Kidney tubule cell (primary cell): ENCODE results near the gene DIP2A.

Experiments used
- DNase-seq: peaks from one replicate; pipeline ENCODE4 v3.0.0-alpha.2; 2018; ENCODE audit warnings: low spot score

DIP2A gene

DNA sequence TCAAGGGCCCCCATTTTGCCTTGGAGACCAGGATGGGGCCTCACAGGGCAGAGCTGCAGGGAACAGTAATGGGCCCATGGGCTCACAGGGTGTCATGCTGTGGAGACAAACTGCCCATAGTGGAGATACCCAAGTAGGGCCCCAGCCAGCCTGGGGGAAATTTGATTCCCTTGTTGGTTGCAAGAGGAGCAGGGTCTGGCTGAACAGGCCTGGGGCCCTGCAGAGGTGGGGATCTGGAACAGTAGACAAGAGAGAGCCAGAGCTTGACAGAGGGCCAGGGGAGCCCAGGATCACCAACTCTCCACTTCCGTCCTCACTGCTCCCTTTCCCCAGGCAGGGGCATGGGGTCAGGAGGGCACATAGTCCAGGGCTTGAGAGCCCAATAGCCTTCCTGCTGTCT lies 137.5 kb downstream of the DIP2A start:
- no peak for DNase-seq

DNA sequence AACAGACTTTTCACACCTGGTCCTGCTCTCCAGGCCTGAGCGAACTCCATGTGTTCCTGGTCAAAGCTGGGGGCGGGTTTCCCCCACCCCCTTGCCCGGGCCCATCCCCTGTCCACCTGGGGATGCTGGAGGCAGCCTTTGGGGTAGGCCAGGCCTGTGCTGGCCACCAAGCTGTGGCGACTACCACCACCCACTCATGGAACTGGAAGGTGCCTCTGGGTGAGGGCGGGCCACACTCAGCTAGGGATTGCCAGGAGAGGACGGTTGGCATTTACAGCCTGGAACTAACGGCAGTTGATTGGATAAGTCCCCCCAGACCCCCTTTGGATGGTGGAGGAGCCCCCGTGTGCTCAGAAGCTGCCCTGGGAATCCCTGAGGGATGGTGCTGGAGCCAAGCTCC lies 138.3 kb downstream of the DIP2A start:
- no peak for DNase-seq

DNA sequence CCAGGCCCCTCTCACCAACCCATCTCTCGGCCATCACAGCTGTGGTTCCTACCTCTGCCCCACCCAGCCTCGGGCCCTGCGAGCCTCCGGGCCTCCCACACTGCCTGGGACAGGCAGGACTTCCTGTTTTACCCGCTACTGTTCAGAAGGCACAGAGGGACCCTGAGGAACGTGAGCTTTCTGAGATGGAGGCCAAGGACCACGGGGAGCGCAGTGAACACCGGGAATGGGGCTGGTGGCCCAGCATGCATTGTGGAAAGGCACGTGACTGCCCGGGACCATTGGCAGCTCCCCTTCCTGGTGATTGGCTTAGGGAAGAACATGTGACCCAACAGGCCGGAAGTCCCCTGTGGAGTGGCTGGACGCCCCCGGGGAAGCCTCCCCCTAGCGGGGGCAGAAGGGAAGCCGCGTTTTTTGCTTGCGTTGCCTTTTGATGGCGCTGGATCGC lies 139.2 kb downstream of the DIP2A start:
- no peak for DNase-seq

DNA sequence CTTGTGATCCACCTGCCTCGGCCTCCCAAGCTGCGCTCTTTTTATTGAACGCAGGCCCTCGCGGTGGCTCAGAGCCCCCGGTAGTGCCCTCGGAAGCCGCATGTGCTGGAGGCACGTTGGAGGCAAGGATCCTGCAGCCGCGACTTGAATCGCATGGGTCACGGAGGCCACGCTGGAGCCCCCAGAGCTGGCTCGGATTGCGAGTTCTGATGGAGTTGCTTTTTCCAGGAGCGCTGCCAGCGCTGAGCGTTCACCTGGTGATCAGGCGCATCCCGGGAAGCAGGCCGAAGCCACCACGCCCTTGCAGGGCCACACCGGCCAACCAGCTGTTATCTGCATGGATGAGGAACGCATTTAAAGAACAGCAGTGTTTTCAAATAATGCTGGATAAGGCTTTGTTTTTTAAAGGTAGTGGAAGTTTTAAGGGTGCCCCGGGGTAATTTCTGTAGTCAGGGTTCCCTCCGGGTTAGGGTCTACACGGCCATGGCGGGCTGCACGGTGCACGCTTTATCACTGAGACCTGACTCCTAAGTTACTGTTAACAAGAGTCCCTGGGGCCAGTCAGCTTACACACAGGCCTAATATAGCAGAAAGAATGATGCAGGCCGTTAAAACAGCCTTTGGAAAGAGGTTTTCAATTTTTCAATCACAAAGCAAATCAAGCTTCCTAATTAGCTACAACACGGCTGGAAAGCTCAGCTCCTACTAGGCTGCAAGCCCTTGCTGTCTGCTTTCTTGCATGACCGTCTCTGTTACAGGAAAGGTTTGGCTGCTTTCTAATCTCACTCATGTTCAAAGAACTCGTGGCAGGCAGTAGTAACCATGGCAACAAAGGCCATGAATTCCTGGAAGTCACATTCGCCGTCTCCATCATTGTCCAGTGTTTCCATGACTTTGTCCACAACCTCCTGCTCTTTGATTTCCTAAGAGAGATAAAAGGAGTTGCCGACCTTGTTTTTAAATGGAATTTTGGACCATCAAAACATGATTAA lies 140.2 kb downstream of the DIP2A start:
- peak; percentile 90 for DNase-seq

DNA sequence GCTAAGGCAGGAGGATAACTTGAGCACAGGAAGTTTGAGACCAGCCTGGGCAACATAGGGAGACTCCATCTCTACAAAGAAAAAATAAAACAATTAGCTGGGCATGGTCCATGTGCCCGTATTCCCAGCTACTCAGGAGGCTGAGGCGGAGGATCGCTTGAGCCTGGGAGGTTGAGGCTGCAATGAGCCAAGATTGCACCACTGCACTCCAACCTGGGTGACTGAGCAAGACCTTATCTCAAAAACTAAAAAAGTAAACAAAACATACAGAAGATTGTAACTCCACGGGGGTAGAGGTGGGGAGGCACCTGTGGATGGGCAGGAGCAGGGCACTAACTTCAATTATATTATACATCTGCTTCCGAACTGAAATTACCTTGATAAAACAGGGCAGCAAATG lies 141.6 kb downstream of the DIP2A start:
- no peak for DNase-seq

DNA sequence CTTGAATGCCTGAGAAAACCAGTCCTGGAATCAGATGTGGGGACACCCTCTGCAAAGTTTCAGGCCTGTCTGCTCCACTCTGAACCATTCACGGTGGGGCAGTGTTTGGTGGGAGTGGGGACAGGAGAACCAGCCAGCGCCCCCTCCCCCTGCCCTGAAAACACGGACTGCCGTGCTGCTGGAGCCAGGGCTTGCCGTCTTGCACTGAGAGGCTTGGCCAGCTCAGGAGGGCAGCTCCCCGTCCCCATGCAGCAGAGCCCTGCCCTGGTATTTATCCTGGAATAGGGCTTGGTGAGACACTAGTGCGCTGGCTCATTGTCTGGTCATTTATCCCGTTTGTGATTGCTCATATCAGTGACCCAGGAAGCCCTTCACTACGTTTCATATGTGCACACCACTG lies 142.3 kb downstream of the DIP2A start:
- no peak for DNase-seq

DNA sequence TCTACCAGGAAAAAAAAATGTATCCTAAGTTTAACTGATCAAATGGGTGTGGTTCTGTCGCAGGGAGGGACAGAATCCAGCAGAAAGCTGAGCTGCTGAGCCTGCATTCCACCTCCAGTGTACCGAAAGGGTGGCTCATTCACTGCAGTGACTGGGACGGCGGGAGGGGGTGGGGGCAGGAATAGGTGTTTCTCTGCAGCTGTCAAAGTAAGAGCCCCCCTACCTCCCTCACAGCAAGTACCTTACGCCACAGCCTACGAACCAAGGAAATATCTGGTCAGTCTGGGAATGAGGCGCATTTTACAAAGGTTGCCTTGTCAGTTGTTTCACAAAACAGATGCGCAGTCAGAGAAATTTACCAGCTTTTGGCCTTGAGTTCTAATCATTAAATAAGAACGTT lies 144.5 kb downstream of the DIP2A start:
- no peak for DNase-seq

DNA sequence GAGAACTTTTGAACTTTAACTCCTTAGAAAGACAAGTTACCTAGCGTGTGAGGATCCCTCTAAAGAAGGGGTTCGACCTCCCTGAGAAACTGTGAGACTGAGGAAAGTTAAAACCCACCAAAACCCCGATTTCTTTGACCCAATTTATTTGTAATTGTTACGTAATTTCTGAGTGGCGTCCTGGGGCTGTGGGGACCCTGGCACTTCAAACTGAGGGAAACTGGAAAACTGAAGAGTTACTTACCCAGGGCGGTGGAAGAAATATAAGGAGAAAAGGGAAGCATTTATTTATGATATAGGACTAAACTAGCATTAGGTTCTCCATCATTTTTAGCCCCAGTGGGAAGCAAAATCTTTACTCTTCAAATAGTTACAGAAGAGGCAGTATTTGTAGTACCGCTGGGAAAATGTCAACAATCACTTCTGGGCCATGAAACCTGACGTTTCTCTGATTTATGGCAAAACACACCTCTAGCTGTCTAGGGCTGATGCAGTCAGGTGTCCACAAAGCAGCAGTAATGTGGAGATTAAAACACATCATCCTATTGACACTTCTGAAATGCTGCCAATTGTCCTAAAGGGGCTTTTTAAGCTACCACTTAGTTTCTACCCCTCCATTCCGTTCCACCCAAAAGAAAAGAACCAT lies 145.8 kb downstream of the DIP2A start:
- DNase-seq: no peak

DNA sequence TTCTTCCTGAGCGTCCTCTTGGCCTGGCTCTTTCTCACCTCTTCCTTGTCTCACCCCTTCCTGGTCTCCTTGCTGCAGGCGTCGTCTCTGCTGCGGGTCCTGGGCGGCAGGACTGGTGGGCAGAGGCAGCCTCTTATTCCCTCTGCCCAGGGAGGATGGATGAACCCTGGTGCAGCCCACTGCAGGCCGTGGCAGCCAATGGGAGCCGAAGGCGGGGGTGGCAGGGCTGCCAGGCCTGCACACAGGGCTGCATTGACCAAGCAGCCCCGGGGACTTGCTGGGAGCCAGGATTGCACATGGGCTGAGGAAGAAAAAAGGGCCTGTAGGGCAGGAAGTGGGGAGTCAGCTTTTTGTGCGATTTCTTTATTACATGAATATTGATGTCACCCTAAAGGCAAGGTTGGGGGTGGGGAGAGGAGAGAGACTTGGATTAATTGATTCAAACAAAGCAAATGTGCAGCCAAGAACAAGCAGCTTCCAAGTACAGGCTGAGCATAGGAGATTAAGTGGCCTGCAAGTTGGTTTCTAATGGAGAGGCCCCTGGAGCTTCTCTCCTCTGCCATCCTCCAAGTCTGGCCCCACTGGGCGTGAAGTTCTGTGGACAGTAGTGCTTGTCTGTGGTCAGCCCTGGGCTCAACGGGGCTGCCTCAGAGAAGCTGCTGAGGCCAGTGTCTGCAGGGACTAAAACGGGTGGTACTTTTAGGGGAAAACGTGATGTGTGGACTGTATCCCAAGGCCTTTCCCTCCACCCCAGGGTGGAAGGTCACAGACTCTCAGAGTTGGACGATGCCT lies 146.5 kb downstream of the DIP2A start, which contains the start of gene S100B:
Gene S100B, minus strand, starts transcription at position 108 of the 792 bp plus-strand sequence. CDS start 2,667 bp downstream, outside the sequence.
- no peak for DNase-seq

DNA sequence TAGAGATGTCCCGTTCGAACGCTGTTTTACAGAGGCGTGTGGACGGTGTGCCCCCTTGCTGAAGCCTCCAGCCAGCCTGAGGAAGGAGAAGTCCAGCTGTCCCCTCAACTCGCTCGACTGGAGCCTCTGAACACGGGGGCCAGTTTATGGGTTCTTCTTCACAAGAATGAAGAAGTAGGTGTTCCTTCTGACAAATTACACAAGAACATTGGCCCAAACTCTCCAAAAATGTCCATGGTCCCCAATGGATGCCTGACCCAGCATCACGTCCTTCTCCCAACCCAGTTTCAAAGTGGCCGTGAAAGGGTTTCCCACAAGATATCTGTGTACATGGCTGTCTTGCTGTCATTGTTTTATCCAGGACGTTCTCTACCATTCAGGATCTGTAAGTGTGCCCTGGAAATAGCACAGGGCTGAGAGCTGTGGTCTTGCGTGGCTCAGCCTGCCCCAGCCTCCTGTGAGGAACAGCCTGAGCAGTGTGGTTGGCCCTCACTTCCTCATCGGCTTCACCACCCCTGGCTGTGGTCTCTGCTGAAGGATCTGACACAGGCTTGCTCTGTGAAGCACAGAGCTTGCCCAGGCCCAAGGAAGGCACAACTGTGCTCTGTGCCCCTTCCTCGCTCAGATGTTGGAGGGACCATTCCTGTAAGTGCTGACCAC lies 147.2 kb downstream of the DIP2A start:
- no peak for DNase-seq

DNA sequence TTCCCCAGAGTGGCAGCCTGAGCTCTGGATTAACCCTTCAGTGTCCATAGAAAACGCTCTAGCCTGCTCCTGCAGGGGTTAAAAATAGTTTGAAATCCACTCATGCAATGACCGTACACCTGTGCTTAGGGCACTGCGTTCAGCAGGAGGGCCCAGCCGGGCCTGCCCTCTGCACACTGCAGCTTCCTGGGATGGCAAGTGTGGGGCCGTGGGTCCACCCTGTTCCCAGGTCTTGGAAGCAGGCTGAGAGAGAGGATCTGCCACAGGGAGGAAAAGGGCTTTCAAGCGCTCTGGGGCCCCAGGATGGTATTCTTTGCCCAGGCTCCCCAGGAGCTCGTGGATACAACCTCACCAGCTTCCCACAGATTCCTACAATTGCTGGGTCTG lies 147.7 kb downstream of the DIP2A start:
- DNase-seq: no peak

DNA sequence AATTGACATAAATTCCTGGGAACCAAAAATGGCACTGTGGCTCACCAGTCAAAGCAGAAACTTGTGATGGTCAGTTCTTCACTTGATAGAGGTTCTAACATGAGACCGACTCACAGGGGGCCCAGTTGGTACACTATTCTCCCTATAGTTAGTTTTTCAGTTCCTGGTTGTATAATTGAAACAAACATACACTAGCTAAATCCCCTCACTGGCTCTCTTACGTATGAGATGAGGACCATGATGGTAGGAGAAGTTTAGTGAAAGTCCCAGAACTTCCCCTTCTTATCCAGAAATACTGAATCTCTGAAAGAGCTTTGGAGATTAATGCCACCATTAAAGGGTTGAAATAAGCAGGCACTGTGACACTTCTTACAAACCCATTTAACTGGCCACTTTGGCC lies 148.9 kb downstream of the DIP2A start:
- DNase-seq: no peak

DNA sequence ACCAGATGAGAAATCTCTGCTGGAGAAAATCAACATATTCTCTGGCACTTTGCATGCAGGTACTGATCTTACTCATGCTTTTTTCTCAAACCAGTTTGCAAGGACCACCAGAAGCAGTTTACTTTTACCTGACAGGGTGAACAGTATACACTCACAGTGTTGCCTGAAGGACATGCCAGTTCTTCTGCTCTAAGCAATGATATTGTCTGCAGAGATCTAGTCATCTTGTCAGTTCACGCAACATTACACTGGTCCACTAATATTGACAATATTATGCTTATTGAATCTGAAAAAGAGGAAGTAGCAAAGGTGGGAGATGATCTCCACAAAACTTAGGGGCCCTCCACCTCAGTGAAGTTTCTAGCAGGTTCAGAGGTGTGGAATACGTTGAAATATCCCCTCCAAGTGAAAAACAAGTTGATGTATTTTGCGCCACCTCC lies 150.0 kb downstream of the DIP2A start:
- no peak for DNase-seq

DNA sequence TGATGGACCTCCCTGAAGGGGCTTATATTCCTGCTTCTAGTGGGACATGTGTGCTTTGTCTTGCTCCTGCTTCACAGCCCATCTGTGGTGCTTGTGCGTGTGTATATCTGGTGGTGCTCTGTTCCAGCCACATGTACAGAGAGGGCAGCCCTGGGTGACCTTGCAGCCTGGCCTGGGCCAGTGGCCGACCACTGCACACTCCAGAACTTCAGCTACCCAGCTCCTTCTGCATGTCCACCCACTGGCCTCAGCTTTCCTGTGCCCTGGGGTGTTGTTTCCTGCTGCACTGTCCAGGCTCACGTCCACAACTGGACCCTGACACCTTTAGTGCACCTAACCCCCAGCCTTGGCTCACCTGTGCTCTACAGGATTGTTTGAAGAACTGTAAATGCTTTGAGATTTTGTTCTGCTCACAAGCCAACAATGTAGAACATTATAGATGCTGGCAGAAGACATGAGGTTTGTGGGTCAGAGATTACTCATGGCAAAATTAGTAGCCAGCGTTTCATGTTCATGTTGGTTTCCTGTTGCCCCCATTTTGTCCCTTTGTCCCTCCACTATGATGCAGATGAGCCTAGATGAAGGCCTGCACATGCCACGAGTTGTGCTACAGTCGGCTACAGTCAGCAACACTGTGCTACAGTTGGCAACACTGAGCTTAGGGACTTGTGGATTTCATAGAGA lies 151.5 kb downstream of the DIP2A start:
- no peak for DNase-seq

DNA sequence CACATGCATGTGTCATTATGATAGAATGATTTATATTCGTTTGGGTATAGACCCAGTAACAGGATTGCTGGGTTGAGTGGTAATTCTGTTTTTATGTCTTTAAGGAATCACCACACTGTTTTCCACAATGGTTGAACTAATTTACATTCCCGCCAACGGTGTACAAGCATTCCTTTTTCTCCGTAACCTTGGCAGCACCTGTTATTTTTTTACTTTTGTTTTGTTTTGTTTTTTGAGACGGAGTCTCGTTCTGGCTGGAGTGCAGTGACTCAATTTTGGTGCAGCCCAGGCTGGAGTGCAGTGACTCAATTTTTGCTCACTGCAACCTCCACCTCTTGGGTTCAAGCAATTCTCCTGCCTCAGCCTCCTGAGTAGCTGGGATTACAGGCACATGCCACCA lies 154.7 kb downstream of the DIP2A start:
- peak; percentile 13 for DNase-seq

DNA sequence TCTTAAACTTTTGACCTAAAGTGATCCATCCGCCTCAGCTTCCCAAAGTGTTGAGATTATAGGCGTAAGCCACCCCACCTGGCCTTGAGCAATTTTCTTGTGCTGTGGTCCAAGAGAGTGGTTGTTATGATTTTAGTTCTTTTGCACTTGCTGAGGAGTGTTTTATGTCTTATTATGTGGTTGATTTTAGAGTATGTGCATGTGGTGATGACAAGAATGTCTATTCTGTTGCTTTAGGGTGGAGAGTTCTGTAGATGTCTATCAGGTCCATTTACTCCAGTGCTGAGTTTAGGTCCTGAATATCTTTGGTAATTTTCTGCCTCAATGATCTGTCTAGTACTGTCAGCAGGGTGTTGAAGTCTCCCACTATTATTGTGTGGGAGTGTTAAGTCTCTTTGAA lies 157.4 kb downstream of the DIP2A start:
- DNase-seq: no peak

DNA sequence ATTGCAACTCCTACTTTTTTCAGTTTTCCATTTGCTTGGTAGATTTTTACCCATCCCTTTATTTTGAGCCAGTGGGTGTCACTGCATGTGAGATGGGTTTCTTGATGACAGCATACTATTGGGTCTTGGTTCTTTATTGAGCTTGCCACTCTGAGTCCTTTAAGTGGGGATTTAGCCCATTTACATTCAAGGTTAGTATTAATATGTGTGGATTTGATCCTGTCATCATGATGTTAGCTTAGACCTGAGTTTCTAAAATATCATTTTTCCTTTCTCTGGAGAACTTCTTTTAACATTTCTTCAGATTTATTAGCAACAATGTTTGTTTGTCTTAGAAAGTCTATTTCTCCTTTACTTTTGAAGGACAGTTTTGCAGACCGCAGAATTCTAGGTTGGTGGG lies 158.0 kb downstream of the DIP2A start:
- DNase-seq: no peak

DNA sequence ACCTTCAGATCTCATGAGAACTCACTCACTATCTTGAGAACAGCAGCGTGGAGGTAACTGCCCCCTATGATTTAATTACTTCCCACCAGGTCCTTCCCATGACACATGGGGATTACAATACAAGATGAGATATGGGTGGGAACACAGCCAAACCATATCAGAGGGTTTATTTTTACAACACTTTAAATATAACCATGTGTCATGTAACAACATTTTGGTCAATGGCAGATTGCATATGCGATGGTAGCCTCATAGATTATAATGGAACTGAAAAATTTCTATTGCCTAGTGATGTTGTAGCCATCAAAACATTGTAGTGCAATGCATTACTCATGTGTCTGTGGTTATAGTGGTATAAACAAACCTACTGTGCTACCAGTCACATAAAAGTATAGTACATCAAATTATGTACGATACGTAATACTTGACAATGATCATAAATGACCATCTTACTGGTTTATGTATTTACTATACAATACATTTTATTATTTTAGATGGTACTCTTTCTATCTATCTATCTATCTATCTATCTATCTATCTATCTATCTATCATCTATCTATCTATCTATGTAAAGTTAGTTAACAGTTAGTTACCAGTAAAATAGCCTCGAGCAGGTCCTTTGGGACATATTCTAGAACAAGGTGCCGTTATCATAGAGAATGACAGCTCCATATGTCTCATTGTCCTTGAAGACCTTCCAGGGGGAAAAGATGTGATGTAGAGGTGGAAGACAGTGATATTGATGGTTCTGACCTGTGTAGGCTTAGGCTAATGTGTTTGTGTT lies 158.8 kb downstream of the DIP2A start:
- DNase-seq: no peak

DNA sequence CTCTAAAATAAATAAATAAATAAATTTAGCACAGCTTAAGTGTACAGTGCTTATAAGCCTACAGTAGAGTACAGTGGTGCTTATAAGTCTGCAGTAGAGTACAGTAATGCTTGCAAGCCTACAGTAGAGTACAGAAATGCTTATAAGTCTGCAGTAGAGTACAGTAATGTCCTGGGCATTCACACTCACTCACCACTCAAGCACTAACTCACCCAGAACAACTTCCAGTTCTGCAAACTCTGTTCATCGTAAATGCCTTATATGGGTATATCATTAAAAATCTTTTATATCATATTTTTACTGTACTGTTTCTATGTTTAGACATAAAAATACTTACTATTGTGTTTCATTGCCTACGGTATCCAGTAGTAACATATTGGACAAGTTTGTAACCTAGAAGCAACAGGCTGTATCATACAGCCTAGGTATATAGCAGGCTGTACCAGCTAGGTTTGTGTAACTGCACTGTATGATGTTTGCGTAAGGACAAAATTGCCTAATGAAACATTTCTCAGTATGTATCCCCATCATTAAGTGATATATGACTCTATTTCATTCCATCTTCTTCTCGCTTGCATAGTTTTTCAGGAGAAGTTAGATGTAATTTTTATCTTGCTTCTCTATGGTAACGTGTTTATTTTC lies 160.2 kb downstream of the DIP2A start:
- DNase-seq: no peak
